GM13976 (cell line): ENCODE results near the gene TMEM44.
A peak's percentile ranks its signal among the peaks of the same experiment; 100 is the strongest.
"Not testable (repeated sequence)": the region's sequence is repeated elsewhere in the genome, so short reads cannot be mapped to it uniquely, and the experiment has no call there.

Experiments used
- DNase-seq: peaks from one replicate; pipeline ENCODE4 v3.0.0; 2012; ENCODE audit warnings: low spot score
- CTCF ChIP-seq: IDR thresholded peaks from 2 replicates; pipeline ENCODE4 v1.5.1; 2012; ENCODE audit warnings: borderline replicate concordance, mild to moderate bottlenecking; ENCODE audit not compliant: insufficient read depth; ENCODE audit errors: extremely low read depth, missing control alignments, control extremely low read depth
- in situ Hi-C: fragments of 300-500 bp; cut with MboI; formaldehyde crosslinking; loops from one replicate; pipeline ENCODE4 v1.12.0; 2022; ENCODE audit warnings: low sequenced_read_pairs, mixed read lengths, inconsistent platforms; ENCODE audit not compliant: unreplicated experiment

TMEM44 gene

GRCh38 chr3:194547042-194547441 lies 86.2 kb downstream of the TMEM44 start:
- in situ Hi-C loops = no loop called here
- TF ChIP-seq CTCF = no peak

GRCh38 chr3:194545538-194545937 lies 87.7 kb downstream of the TMEM44 start:
- DNase-seq, in situ Hi-C loops: not testable (repeated sequence)

More at GRCh38 chr3:194547042-194547441, 86.2 kb downstream of the TMEM44 start:
- DNase-seq = no peak

- in situ Hi-C loops = no loop called here
- no peak for TF ChIP-seq CTCF
- no peak for DNase-seq
These were observed 89.7 kb downstream of the TMEM44 start for GRCh38 chr3:194543550-194543949.

GRCh38 chr3:194541483-194541882 lies 91.7 kb downstream of the TMEM44 start:
- in situ Hi-C loops = no loop called here
- peak; percentile 32 for DNase-seq
- TF ChIP-seq CTCF = no peak

- no peak for DNase-seq
- no peak for TF ChIP-seq CTCF
- in situ Hi-C loops = no loop called here
These were observed 92.8 kb downstream of the TMEM44 start for GRCh38 chr3:194540274-194540905.

- in situ Hi-C loops = no loop called here
These were observed 93.7 kb downstream of the TMEM44 start for GRCh38 chr3:194539498-194539897.

GRCh38 chr3:194537732-194538247 lies 95.4 kb downstream of the TMEM44 start:
- no peak for TF ChIP-seq CTCF
- in situ Hi-C loops = no loop called here
- no peak for DNase-seq

More at GRCh38 chr3:194539498-194539897, 93.7 kb downstream of the TMEM44 start:
- TF ChIP-seq CTCF = no peak
- DNase-seq = no peak
